B cell (primary cell): ENCODE data around the gene PLD5. TPM values are rescaled to one million over a fixed set of nuclear protein-coding genes. Genes with fewer than 3 reads are reported as not detected.

Experiments
- ATAC-seq: fragments of 200-7000 bp; cut with Tn5 transposase; one replicate; pipeline ENCODE4 v1.10.0; 2021; ENCODE audit warnings: low read depth, mild to moderate bottlenecking, moderate number of reproducible peaks, moderate library complexity
- CTCF ChIA-PET: fragments of 350-600 bp; sonication (Branson Sonifier 250); formaldehyde crosslinking; loops from one replicate; lab custom pipeline; 2021; ENCODE audit warnings: antibody characterized with exemption, inconsistent platforms; lab: Charles Lee
- POLR2A ChIA-PET: fragments of 350-600 bp; sonication (Branson Sonifier 250); formaldehyde crosslinking; loops from one replicate; lab custom pipeline; 2021; ENCODE audit warnings: antibody characterized with exemption; lab: Charles Lee
- DNase-seq: peaks from one replicate; pipeline ENCODE4 v3.0.0; 2013
- H2AFZ ChIP-seq: 2 replicates; pipeline ENCODE4 v1.6.1; 2012; ENCODE audit warnings: mild to moderate bottlenecking, low read depth, low read length; ENCODE audit not compliant: insufficient read depth, poor library complexity, severe bottlenecking
- H3K27ac ChIP-seq, 2 donors: 1 replicate in 1 of 2; 2 replicates in 1 of 2; pipeline ENCODE4 v1.5.1; 2012 to 2013; ENCODE audit warnings: low read length in 2 of 2, mild to moderate bottlenecking in 2 of 2, moderate library complexity in 1 of 2
- H3K27me3 ChIP-seq, 4 experiments: fragments of 200-600 bp in 1 of 4; sonication (generic) in 1 of 4; replicated peaks in 1 of 4; 1 replicate in 2 of 4; 2 replicates in 2 of 4; pipeline versions ENCODE4 v1.6.1 to v1.7.0; 2013 to 2016; ENCODE audit warnings: low read length in 3 of 4, mild to moderate bottlenecking in 2 of 4, mixed read lengths in 1 of 4, moderate library complexity in 1 of 4; ENCODE audit not compliant: insufficient read depth in 4 of 4, control insufficient read depth in 3 of 4; ENCODE audit errors: control extremely low read depth in 1 of 4
- H3K36me3 ChIP-seq, 2 experiments: replicated peaks in 1 of 2; 1 replicate in 1 of 2; 2 replicates in 1 of 2; pipeline versions ENCODE4 v1.6.1 to v1.7.1; 2013; ENCODE audit warnings: low read length in 1 of 2; ENCODE audit not compliant: insufficient read depth in 2 of 2, control insufficient read depth in 1 of 2; ENCODE audit errors: control extremely low read depth in 1 of 2, extremely low read depth in 1 of 2
- H3K4me1 ChIP-seq, 2 donors: fragments of 200-600 bp in 1 of 2; sonication (generic) in 1 of 2; 1 replicate in 1 of 2; 2 replicates in 1 of 2; pipeline versions ENCODE4 v1.5.1 to v1.6.1; 2013 to 2017; ENCODE audit warnings: low read length in 2 of 2; ENCODE audit not compliant: control insufficient read depth in 2 of 2, insufficient read depth in 2 of 2
- H3K4me2 ChIP-seq: replicated peaks from 2 replicates; pipeline ENCODE3; 2012; ENCODE audit warnings: mild to moderate bottlenecking, low read depth, low read length; ENCODE audit not compliant: poor library complexity, severe bottlenecking
- H3K4me3 ChIP-seq, 5 experiments: fragments of 200-600 bp in 1 of 5; sonication (generic) in 1 of 5; 1 replicate in 3 of 5; 2 replicates in 2 of 5; pipeline versions ENCODE4 v1.5.1 to v1.7.0; 2011 to 2016; ENCODE audit warnings: low read length in 4 of 5, mild to moderate bottlenecking in 4 of 5, low read depth in 2 of 5, control low read depth in 1 of 5, moderate library complexity in 1 of 5; ENCODE audit not compliant: insufficient read depth in 1 of 5; ENCODE audit errors: control extremely low read depth in 1 of 5, extremely low read depth in 1 of 5
- H3K79me2 ChIP-seq: fragments of 200-600 bp; sonication (generic); one replicate; pipeline ENCODE4 v1.6.0; 2016; ENCODE audit warnings: low read length; ENCODE audit not compliant: control insufficient read depth, insufficient read depth
- H3K9ac ChIP-seq: fragments of 200-600 bp; sonication (generic); 2 replicates; pipeline ENCODE4 v1.6.1; 2017; ENCODE audit warnings: mild to moderate bottlenecking, low read length, moderate library complexity
- H3K9me3 ChIP-seq, 3 donors: one replicate each; pipeline versions ENCODE4 v1.6.1 to v1.7.1; 2013; ENCODE audit warnings: low read length in 2 of 3; ENCODE audit not compliant: control insufficient read depth in 2 of 3, insufficient read depth in 1 of 3; ENCODE audit errors: control extremely low read depth in 1 of 3
- H4K20me1 ChIP-seq: 2 replicates; pipeline ENCODE4 v1.6.0; 2012; ENCODE audit warnings: mild to moderate bottlenecking, low read length; ENCODE audit not compliant: insufficient read depth, control insufficient read depth, poor library complexity, severe bottlenecking
- H3K27ac Mint-ChIP-seq: one replicate; pipeline ENCODE4 v1.8.0; 2021; ENCODE audit warnings: mixed read lengths
- H3K27me3 Mint-ChIP-seq: one replicate; pipeline ENCODE4 v1.8.0; 2021; ENCODE audit warnings: mixed read lengths
- H3K4me1 Mint-ChIP-seq: one replicate; pipeline ENCODE4 v1.8.0; 2021; ENCODE audit warnings: mixed read lengths
- H3K4me3 Mint-ChIP-seq: one replicate; pipeline ENCODE4 v1.8.0; 2021; ENCODE audit warnings: mixed read lengths
- H3K9me3 Mint-ChIP-seq: one replicate; pipeline ENCODE4 v1.8.0; 2022; ENCODE audit warnings: mixed read lengths; ENCODE audit not compliant: insufficient read depth
- CTCF ChIP-seq: fragments of 200-600 bp; IDR thresholded peaks from one replicate; pipeline ENCODE4 v1.8.0; 2022; ENCODE audit warnings: antibody characterized with exemption, mild to moderate bottlenecking
- EZH2 ChIP-seq: IDR thresholded peaks from 2 replicates; pipeline ENCODE4 v1.6.1; 2012; ENCODE audit warnings: borderline replicate concordance, low read depth, mild to moderate bottlenecking, moderate library complexity, low read length; ENCODE audit not compliant: insufficient read depth, poor library complexity, severe bottlenecking
- WGBS: methylation state at CpG from one replicate; pipeline ENCODE4 v1.1.5; 2013; ENCODE audit warnings: missing lambda C conversion rate; ENCODE audit not compliant: insufficient coverage; 5-methylcytosine and 5-hydroxymethylcytosine counted together
- intact Hi-C: fragments of 100-400 bp; cut with micrococcal nuclease; formaldehyde crosslinking; loops from one replicate; pipeline ENCODE4 v1.10.0; 2022
- polyA plus RNA-seq: library from polyadenylated mRNA; depleted of rRNA; stranded (reverse); fragments of >200 nt; gene quantifications from 2 replicates; pipeline ENCODE4 v1.2.3, GENCODE V29; 2012
- total RNA-seq, 2 donors: library from RNA; stranded (reverse); fragments of 120-200 nt in 1 of 2; gene quantifications; 1 replicate in 1 of 2; 2 replicates in 1 of 2; pipeline versions ENCODE4 v1.2.3 to v1.2.4, GENCODE V29; 2013 to 2022

PLD5 gene
- total and polyA plus RNA-seq, 2 donors (not counting 1 experiment from before 2014, with no cell fraction given) = 0.37 to 1.9 TPM

- H4K20me1 ChIP-seq = no peaks in the 10 kb centered on the region
- H3K27ac ChIP-seq = no peak overlapping the region
- TF ChIP-seq EZH2 = no peak
- TF ChIP-seq CTCF = no peak
- no peaks in the 10 kb centered on the region for H3K4me1 Mint-ChIP-seq
- no peaks in the 10 kb centered on the region for H3K79me2 ChIP-seq
- H3K9me3 Mint-ChIP-seq = peaks cover 2% of the 10 kb centered on the region
- intact Hi-C loops = no loop called here
- no peak overlapping the region for H3K9ac ChIP-seq
- no peak overlapping the region for H3K4me2 ChIP-seq
- ChIA-PET POLR2A (no interaction called here), CTCF (no interaction called here)
- no peak overlapping the region for H3K4me3 ChIP-seq
- no peaks in the 10 kb centered on the region for H3K4me1 ChIP-seq
- no peaks in the 10 kb centered on the region for H3K27me3 ChIP-seq
- H3K4me3 Mint-ChIP-seq = no peak overlapping the region
- WGBS = 100% methylated on average over 1 of the region's 1 CpG
- H3K9me3 ChIP-seq = no peaks in the 10 kb centered on the region
- no peak overlapping the region for H2AFZ ChIP-seq
- ATAC-seq (no peak), DNase-seq (no peak)
- peaks cover 14% of the 10 kb centered on the region for H3K27me3 Mint-ChIP-seq
- H3K36me3 ChIP-seq = no peaks in the 10 kb centered on the region
- H3K27ac Mint-ChIP-seq = no peak overlapping the region
Measured at GRCh38 chr1:242081446-242081845, 443.1 kb downstream of the PLD5 start.

GRCh38 chr1:242065813-242066212 lies 458.7 kb downstream of the PLD5 start:
- no peaks in the 10 kb centered on the region for H3K36me3 ChIP-seq
- H3K9me3 ChIP-seq = no peaks in the 10 kb centered on the region
- no peaks in the 10 kb centered on the region for H3K27me3 ChIP-seq
- Mint-ChIP-seq H3K9me3 (no peaks in the 10 kb centered on the region), H3K27me3 (peaks cover 7% of the 10 kb centered on the region), H3K4me3 (no peak overlapping the region), H3K4me1 (no peaks in the 10 kb centered on the region), H3K27ac (no peak overlapping the region)
- H3K9ac ChIP-seq = no peak overlapping the region
- H2AFZ ChIP-seq = no peak overlapping the region
- DNase-seq (no peak), ATAC-seq (no peak)
- H4K20me1 ChIP-seq = no peaks in the 10 kb centered on the region
- no peak overlapping the region for H3K4me3 ChIP-seq
- WGBS = no CpG with 5 or more reads among the region's 2 CpGs
- intact Hi-C loops = no loop called here
- CTCF ChIA-PET = no interaction called here
- H3K4me1 ChIP-seq = no peaks in the 10 kb centered on the region
- no peaks in the 10 kb centered on the region for H3K79me2 ChIP-seq
- no peak overlapping the region for H3K4me2 ChIP-seq
- H3K27ac ChIP-seq = no peak overlapping the region
- POLR2A ChIA-PET = no interaction called here
- TF ChIP-seq EZH2 = no peak
- no peak for TF ChIP-seq CTCF
